GM19238 (cell line): ENCODE results near the gene ZNF25.
"Not testable (repeated sequence)": the region's sequence is repeated elsewhere in the genome, so short reads cannot be mapped to it uniquely, and the experiment has no call there.

ENCODE experiments used
- DNase-seq: peaks from one replicate; pipeline ENCODE4 v3.0.0; 2011; ENCODE audit warnings: low spot score; ENCODE audit not compliant: insufficient read length

Gene ZNF25

GRCh38 chr10:37947526-37947925 is 28.9 kb downstream of the ZNF25 start:
- no peak for DNase-seq

GRCh38 chr10:37937864-37938263 is 38.6 kb downstream of the ZNF25 start:
- DNase-seq: no peak

DNA sequence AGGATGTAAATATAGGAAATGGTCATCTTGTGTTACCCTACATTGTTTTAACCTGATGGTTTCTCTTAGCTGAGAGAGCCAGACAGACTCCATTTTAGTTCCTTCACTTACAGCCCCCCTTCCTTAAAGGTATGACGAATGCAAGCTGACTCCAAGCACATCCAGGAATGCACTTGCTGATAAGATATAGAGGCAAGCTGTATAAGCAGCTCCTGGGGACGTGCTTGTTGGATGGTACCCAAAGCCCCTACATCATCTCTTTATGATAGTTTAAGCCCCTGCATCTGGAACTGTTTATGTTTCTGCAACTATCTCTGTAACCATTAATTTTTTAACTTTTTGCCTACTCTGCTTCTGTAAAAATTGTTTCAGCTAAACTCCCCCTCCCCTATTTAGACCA is 41.7 kb downstream of the ZNF25 start:
- no peak for DNase-seq

DNA sequence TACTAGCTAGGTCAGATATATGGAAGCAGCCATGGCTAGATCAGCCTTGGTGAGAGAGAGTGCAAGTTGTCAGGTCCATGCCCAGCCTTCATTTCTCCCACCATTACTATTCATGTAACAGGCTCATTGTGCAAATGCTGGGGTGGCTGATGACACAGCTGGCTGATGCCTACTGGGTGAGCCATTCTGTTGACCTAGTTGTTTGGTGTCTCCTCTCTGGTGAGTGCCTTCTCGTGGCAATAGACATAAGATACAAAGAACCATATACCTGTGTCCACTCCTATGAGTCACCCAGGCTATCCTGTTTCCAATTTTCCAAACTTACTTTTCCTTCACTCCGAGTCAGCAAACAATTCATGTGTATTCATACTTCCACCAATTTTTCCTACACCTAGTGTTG is 46.0 kb downstream of the ZNF25 start:
- DNase-seq: no peak

- not testable (repeated sequence) for DNase-seq
Observed at GRCh38 chr10:37908165-37908564, 68.3 kb downstream of the ZNF25 start.

GRCh38 chr10:37906382-37906781 is 70.1 kb downstream of the ZNF25 start:
- no peak for DNase-seq
